Motor neuron (in vitro differentiated cells): ENCODE data around the gene EYS. TPM values are rescaled to one million over a fixed set of nuclear protein-coding genes. Genes with fewer than 3 reads are reported as not detected.
A peak's percentile ranks its signal among the peaks of the same experiment; 100 is the strongest.

Experiments used
- ATAC-seq, 8 experiments: fragments of 200-7000 bp; cut with Tn5 transposase; replicated peaks in 6 of 8; 2 replicates each; pipeline ENCODE4 v1.8.0; 2021; ENCODE audit warnings: mild to moderate bottlenecking in 8 of 8, moderate library complexity in 8 of 8
- H3K27ac ChIP-seq, 2 donors: fragments of 250-450 bp; sonication (Bioruptor Pico); 2 replicates each; pipeline ENCODE4 v1.9.0; 2021; ENCODE audit warnings: antibody characterized with exemption in 2 of 2, mild to moderate bottlenecking in 2 of 2, moderate library complexity in 1 of 2
- H3K4me1 ChIP-seq, 2 donors: fragments of 250-450 bp; sonication (Bioruptor Pico); replicated peaks in 1 of 2; 2 replicates each; pipeline ENCODE4 v1.6.1; 2021; ENCODE audit warnings: antibody characterized with exemption in 2 of 2, mild to moderate bottlenecking in 2 of 2, moderate library complexity in 1 of 2
- H3K4me3 ChIP-seq, 5 donors: fragments of 250-450 bp; sonication (Bioruptor Pico); 2 replicates each; pipeline ENCODE4 v1.9.0; 2021; ENCODE audit warnings: antibody characterized with exemption in 5 of 5, mild to moderate bottlenecking in 5 of 5, moderate library complexity in 4 of 5
- WGBS, 10 experiments: fragments of 450-650 bp; shearing (Covaris generic); methylation state at CpG; one replicate each; pipeline ENCODE4 v1.0.0; 2022; 5-methylcytosine and 5-hydroxymethylcytosine counted together
- in situ Hi-C, 9 experiments: fragments of 400-800 bp; cut with MboI; loops; one replicate each; pipeline ENCODE4 v1.15.0; 2021; ENCODE audit warnings: low sequenced_read_pairs in 9 of 9, low pct_unique_long_range_greater_than_20kb in 2 of 9; ENCODE audit not compliant: unreplicated experiment in 9 of 9
- total RNA-seq, 8 experiments: library from RNA; unstranded; fragments of 300-600 nt; gene quantifications; 2 replicates each; pipeline versions ENCODE4 v1.2.3 to v1.2.4, GENCODE V29; 2022

EYS gene
- total RNA-seq, 8 experiments from 2014 or later, result 0.71 to 3.7 (median 1.2) TPM

GRCh38 chr6:64270083-64270482, 1436.9 kb downstream of the EYS start:
- WGBS, 10 experiments, result 57 to 100% (median 93%) methylated on average over 2 to 5 of the region's 5 CpGs
- Histone ChIP-seq H3K4me3 (no peak overlapping the region), H3K27ac (no peak overlapping the region), H3K4me1 (peaks cover 0 to 7% of the 10 kb centered on the region in 2 donors)
- ATAC-seq, result no peak
- in situ Hi-C loops, result no loop called here

DNA sequence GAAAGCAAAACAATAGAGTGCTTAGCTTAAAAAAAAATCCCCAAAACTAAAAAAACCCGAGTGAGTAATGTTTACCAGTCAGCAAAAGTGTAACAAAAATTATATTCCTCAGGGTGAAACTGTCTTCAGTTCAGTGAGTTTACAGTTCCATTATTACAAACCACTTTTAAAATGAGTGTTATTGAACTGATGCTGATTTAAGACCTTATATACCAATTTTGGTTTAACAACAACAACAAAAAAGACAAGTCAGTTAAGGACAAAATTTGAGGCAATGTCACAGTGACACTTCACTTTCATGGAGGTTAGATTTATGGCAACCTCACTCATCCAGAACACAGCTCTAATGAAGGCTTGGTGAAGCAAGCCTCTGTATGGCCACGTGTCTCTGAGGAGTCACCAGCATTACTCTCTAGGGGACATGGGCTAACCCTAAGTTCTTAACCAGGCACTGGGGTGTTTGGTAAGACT, 1440.6 kb downstream of the EYS start:
- Histone ChIP-seq H3K4me3 (no peak overlapping the region), H3K4me1 (peaks cover 0 to 7% of the 10 kb centered on the region in 2 donors), H3K27ac (no peak overlapping the region)
- in situ Hi-C loops, result no loop called here
- peak in 1 of 8 experiments; percentile 17 for ATAC-seq
- 15 to 86% (median 54%) methylated on average over 1 to 2 of the region's 2 CpGs; no CpG with 5 or more reads in 2 of the 10 experiments for WGBS, 10 experiments

DNA sequence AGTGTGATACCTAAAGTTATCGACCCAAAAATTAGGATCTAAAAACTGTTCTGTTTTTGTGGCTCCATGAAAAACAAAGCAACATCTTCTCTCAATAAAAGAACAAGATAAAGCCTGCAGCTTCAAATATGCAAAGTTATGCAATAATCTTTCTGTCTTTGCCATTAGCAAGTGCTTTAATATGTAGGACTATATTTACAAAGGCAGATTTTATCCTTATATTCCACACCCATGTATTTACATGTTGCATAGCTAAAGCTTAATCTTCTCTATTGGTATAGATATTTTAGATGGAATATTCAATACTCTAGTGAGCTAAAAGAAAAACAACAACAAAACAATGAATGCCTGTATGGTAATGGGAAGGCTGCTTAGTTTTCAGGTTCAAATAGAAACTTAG, 1443.2 kb downstream of the EYS start:
- Histone ChIP-seq H3K4me3 (no peak overlapping the region), H3K27ac (no peak overlapping the region), H3K4me1 (peaks cover 0 to 3% of the 10 kb centered on the region in 2 donors)
- 0 to 91% (median 50%) methylated on average over 1 of the region's 1 CpG; no CpG with 5 or more reads in 1 of the 10 experiments for WGBS, 10 experiments
- in situ Hi-C loops, result no loop called here
- ATAC-seq, result peak in 3 of 8 experiments; percentile 88 to 99 (median 91)

DNA sequence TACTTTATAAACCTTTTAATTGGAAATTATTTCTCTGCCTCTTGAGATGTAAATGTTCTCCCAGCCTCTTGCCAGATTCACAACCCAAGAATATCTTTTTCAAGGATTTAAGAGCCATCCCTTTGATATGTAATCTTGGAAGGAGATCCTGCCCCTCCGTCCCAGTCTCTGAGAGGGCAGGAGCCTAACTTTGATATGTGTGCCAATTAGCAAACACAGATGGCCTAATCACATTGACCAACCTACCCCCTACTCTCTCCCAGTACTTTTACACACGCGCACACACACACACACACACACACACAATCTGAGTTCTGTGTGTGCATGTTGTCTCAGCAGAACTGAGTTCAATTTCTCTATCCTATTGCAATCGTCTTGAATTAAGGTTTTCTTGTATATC, 1447.7 kb downstream of the EYS start:
- Histone ChIP-seq H3K4me3 (no peak overlapping the region), H3K27ac (no peak overlapping the region), H3K4me1 (no peaks in the 10 kb centered on the region)
- no peak for ATAC-seq
- WGBS, 10 experiments, result 11 to 75% (median 60%) methylated on average over 1 to 4 of the region's 4 CpGs; no CpG with 5 or more reads in 1 of the 10 experiments
- in situ Hi-C loops, result no loop called here

DNA sequence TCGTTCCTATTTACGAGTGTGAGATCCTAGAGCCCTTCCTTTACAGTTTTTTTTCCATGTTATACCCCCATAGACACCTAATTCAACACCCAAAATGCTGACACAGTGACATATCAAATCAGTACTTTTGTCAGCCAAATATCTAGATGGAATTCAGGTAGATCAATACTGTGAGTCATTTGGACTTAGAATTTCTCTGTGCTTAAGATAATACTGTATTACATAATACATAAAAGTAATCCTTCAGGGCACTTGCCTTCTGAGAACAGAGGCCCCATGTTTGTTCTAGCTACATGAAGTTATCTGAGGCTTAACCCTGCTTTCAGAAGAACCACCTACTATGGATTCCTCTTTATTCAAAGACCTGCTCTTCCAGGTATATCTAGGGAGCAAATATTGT, 1448.3 kb downstream of the EYS start:
- peak in 1 of 8 experiments; percentile 36 for ATAC-seq
- Histone ChIP-seq H3K4me1 (no peaks in the 10 kb centered on the region), H3K4me3 (no peak overlapping the region), H3K27ac (no peak overlapping the region)
- in situ Hi-C loops, result no loop called here
- WGBS, 10 experiments, result 10 to 100% (median 83%) methylated on average over 1 to 2 of the region's 2 CpGs; no CpG with 5 or more reads in 2 of the 10 experiments

GRCh38 chr6:64258302-64258701, 1448.7 kb downstream of the EYS start:
- in situ Hi-C loops, result no loop called here
- Histone ChIP-seq H3K4me1 (no peaks in the 10 kb centered on the region), H3K27ac (no peak overlapping the region), H3K4me3 (no peak overlapping the region)
- no peak for ATAC-seq
- WGBS, 10 experiments, result 57 to 100% (median 100%) methylated on average over 1 of the region's 1 CpG; no CpG with 5 or more reads in 1 of the 10 experiments

GRCh38 chr6:64257586-64257985, 1449.4 kb downstream of the EYS start:
- H3K4me3 ChIP-seq, result no peak overlapping the region
- H3K4me1 ChIP-seq, result no peaks in the 10 kb centered on the region
- H3K27ac ChIP-seq, result no peak overlapping the region
- no peak for ATAC-seq
- 0 to 100% (median 73%) methylated on average over 1 to 3 of the region's 3 CpGs; no CpG with 5 or more reads in 2 of the 10 experiments for WGBS, 10 experiments
- in situ Hi-C loops, result no loop called here

DNA sequence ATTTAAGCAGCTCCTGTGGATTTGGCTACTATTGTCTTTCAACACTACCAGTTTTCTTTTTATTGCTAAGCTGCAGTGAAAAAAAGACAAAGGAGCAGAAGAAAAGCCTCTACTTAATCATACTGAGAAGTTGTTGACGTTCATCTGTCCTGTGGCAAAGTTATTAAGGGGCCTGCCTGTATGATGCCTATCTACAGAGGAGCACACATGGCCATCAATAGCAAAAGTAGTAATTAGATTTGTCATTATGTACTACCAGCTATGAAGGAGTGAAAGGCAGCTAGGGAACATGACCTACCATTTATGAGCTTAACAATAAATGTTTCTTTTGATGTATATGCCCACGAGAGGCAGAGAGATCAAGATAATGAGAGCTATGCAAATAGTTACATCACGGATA, 1450.5 kb downstream of the EYS start:
- WGBS, 10 experiments, result 31 to 80% (median 67%) methylated on average over 1 to 3 of the region's 3 CpGs
- no peak overlapping the region for H3K27ac ChIP-seq
- no peaks in the 10 kb centered on the region for H3K4me1 ChIP-seq
- no peak for ATAC-seq
- in situ Hi-C loops, result no loop called here
- H3K4me3 ChIP-seq, result no peak overlapping the region

GRCh38 chr6:64255000-64255399, 1452.0 kb downstream of the EYS start:
- Histone ChIP-seq H3K4me3 (no peak overlapping the region), H3K4me1 (no peaks in the 10 kb centered on the region), H3K27ac (no peak overlapping the region)
- in situ Hi-C loops, result no loop called here
- WGBS, 10 experiments, result 0 to 100% (median 76%) methylated on average over 1 of the region's 1 CpG; no CpG with 5 or more reads in 2 of the 10 experiments
- ATAC-seq, result no peak

- Histone ChIP-seq H3K4me1 (no peaks in the 10 kb centered on the region), H3K27ac (no peak overlapping the region), H3K4me3 (no peak overlapping the region)
- ATAC-seq, result no peak
- 0 to 100% (median 83%) methylated on average over 1 to 3 of the region's 3 CpGs for WGBS, 10 experiments
- in situ Hi-C loops, result no loop called here
These were observed 1452.5 kb downstream of the EYS start for GRCh38 chr6:64254558-64254957.

DNA sequence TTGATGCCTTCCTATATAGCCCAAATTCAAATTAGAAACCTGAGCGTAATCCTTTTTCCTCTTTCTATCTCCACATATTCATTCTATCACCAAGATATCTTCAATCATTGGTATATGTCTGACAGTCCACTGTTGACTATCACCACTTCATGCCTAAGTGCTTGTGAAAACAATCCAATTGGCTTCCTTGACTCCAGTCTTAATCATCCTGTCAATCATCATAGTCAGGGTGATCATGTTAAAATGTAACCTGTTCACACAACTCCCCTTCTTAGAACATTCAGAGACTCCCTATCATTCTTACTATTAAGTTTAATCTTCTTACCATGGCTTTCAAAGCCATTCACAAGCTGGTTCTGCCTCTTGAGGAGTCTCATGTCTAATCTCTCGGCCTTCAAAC, 1454.8 kb downstream of the EYS start:
- Histone ChIP-seq H3K4me1 (no peaks in the 10 kb centered on the region), H3K27ac (no peak overlapping the region), H3K4me3 (no peak overlapping the region)
- WGBS, 10 experiments, result 43 to 100% (median 90%) methylated on average over 1 to 2 of the region's 2 CpGs; no CpG with 5 or more reads in 2 of the 10 experiments
- no peak for ATAC-seq
- in situ Hi-C loops, result no loop called here

GRCh38 chr6:64250126-64250525, 1456.9 kb downstream of the EYS start:
- Histone ChIP-seq H3K4me1 (no peaks in the 10 kb centered on the region), H3K4me3 (no peak overlapping the region), H3K27ac (no peak overlapping the region)
- in situ Hi-C loops, result no loop called here
- ATAC-seq, result peak in 1 of 8 experiments; percentile 19
- 31 to 86% (median 77%) methylated on average over 1 to 3 of the region's 3 CpGs; no CpG with 5 or more reads in 1 of the 10 experiments for WGBS, 10 experiments

DNA sequence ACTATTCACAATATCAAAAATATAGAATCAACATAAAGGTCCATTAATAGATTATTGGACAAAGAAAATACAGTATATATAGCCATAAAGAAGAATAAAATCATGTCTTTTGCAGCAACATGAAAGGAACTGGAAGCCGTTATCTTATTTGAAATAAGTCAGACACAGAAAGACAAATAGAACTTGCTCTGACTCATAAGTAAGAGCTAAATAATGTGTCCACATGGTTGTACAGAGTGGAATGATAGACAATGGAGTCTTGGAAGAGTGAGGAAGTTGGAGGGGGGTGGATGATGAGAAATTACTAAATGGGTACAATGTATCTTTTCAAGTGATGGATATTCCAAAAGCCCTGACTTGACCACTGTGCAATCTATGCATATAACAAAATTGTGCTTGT, 1457.9 kb downstream of the EYS start:
- no peaks in the 10 kb centered on the region for H3K4me1 ChIP-seq
- H3K27ac ChIP-seq, result no peak overlapping the region
- no peak for ATAC-seq
- 27 to 100% (median 94%) methylated on average over 1 of the region's 1 CpG; no CpG with 5 or more reads in 1 of the 10 experiments for WGBS, 10 experiments
- in situ Hi-C loops, result no loop called here
- no peak overlapping the region for H3K4me3 ChIP-seq

DNA sequence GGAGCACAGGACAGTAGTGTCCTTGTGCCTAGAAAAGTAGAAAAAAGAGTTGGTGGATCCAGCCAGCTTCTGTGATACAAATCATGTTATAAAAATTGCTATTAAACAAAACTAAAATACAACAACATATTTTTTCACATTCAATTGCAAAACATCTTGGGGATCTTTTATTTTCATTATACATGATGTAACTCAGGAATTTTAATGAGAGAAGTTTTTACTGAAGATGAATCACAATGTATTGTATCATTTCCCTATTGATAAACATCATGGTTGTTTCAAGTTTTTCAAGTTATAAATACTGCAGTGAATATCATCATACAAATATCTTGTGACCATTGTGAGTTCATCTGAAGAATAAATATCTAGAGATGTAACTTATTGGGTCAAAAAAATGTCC, 1463.4 kb downstream of the EYS start:
- Histone ChIP-seq H3K4me3 (no peak overlapping the region), H3K4me1 (no peaks in the 10 kb centered on the region), H3K27ac (no peak overlapping the region)
- in situ Hi-C loops, result no loop called here
- no peak for ATAC-seq
